Pancreas (tissue), 10 donors: ENCODE data around the gene TBX5. TPM values are rescaled to one million over a fixed set of nuclear protein-coding genes. Genes with fewer than 3 reads are reported as not detected.

Source experiments
- ATAC-seq, 4 donors: fragments of 200-7000 bp; cut with Tn5 transposase; one replicate each; pipeline versions ENCODE4 v1.8.0 to v1.9.1; 2020; ENCODE audit warnings: mild to moderate bottlenecking in 4 of 4, moderate library complexity in 4 of 4
- DNase-seq, 6 donors: peaks; one replicate each; pipeline ENCODE4 v3.0.0-alpha.2; 2020
- FAIRE-seq: peaks from 2 replicates; lab custom pipeline; 2012; peaks lifted over from hg19 to GRCh38; lab: Jason Lieb, UNC
- H3K27ac ChIP-seq, 4 donors: fragments of 200-600 bp; sonication (generic); 1 replicate in 3 of 4; 2 replicates in 1 of 4; pipeline versions ENCODE4 v1.5.0 to v1.8.0; 2020
- H3K27me3 ChIP-seq, 4 donors: fragments of 200-600 bp; one replicate each; pipeline ENCODE4 v1.8.0; 2021
- H3K36me3 ChIP-seq, 3 donors: fragments of 200-600 bp; sonication (generic) in 1 of 3; one replicate each; pipeline versions ENCODE4 v1.5.0 to v1.8.0; 2020 to 2021
- H3K4me1 ChIP-seq, 3 donors: fragments of 200-600 bp; one replicate each; pipeline ENCODE4 v1.8.0; 2021
- H3K4me3 ChIP-seq, 4 donors: fragments of 200-600 bp; sonication (generic) in 2 of 4; one replicate each; pipeline versions ENCODE4 v1.5.0 to v1.8.0; 2020 to 2021
- H3K9me3 ChIP-seq, 4 donors: fragments of 200-600 bp; one replicate each; pipeline ENCODE4 v1.8.0; 2021
- CTCF ChIP-seq, 4 donors: fragments of 200-600 bp; sonication (generic) in 3 of 4; IDR thresholded peaks; one replicate each; pipeline versions ENCODE4 v1.5.0 to v1.8.0; 2021; ENCODE audit warnings: antibody characterized with exemption in 4 of 4
- WGBS, 2 donors: extraction: QIAGEN DNeasy Blood & Tissue Kit; methylation state at CpG; one replicate each; pipeline ENCODE4 v1.1.7; 2013; 5-methylcytosine and 5-hydroxymethylcytosine counted together
- intact Hi-C, 3 donors: fragments of 100-400 bp; cut with DNase I; formaldehyde crosslinking; loops; one replicate each; pipeline versions ENCODE4 v1.11.1 to v1.14.2; 2022
- polyA plus RNA-seq, 2 donors: library from polyadenylated mRNA; stranded (reverse); fragments of 200-250 nt; gene quantifications; one replicate each; pipeline ENCODE4 v1.2.3, GENCODE V29; 2013
- total RNA-seq, 6 donors: library from RNA; stranded (reverse); fragmentation: NEBNext Ultra II Directional in 4 of 6; extraction: Animal tissue kit (Norgen Biotek cat#: 25700) in 4 of 6; gene quantifications; one replicate each; pipeline versions ENCODE4 v1.2.1 to v1.2.4, GENCODE V29; 2021 to 2023
- donor health status: healthy with polysubstance abuse.
- donor health status: DM: no; HTN: no; CAD: no; lungs with moderate emphysema.
- donor health status: DM: no; HTN: no; CAD: no.
- donor health status: control.
- donor health status: control.
- donor health status: Bipolar disorder and iron deficiency.
- donor health status: DM: yes; HTN: yes; CAD: no.
- donor health status: DM: no; HTN: no; CAD: no.
- donor health status: DM: no; HTN: no; CAD: no.
- donor health status: DM: yes; HTN: yes; CAD: no.

Gene TBX5
- total and polyA plus RNA-seq, 8 donors = 0.02 TPM; not detected in 7

- Histone ChIP-seq H3K27ac (no peak overlapping the region), H3K36me3 (no peaks in the 10 kb centered on the region), H3K9me3 (no peaks in the 10 kb centered on the region), H3K27me3 (peaks cover 0 to 3% (median 0%) of the 10 kb centered on the region in 4 donors), H3K4me3 (no peak overlapping the region), H3K4me1 (no peaks in the 10 kb centered on the region)
- no peak for TF ChIP-seq CTCF (IDR thresholded peaks at IDR 0.05)
- DNase-seq (no peak), ATAC-seq (no peak), FAIRE-seq (no peak)
- 73 to 80% methylated on average over 5 of the region's 5 CpGs for WGBS, 2 donors
- intact Hi-C loops = no loop called here
Measured at GRCh38 chr12:114316076-114316475, 89.9 kb downstream of the TBX5 start.

GRCh38 chr12:114314974-114315720 is 90.8 kb downstream of the TBX5 start:
- no peak overlapping the region for H3K4me3 ChIP-seq
- peaks cover 0 to 3% (median 0%) of the 10 kb centered on the region in 4 donors for H3K27me3 ChIP-seq
- 69 to 83% methylated on average over 16 of the region's 16 CpGs for WGBS, 2 donors

GRCh38 chr12:114314403-114314802 is 91.5 kb downstream of the TBX5 start:
- Histone ChIP-seq H3K4me1 (no peaks in the 10 kb centered on the region), H3K9me3 (no peaks in the 10 kb centered on the region), H3K27me3 (peaks cover 0 to 3% (median 0%) of the 10 kb centered on the region in 4 donors), H3K36me3 (no peaks in the 10 kb centered on the region), H3K27ac (no peak overlapping the region), H3K4me3 (no peak overlapping the region)
- no peak for TF ChIP-seq CTCF (IDR thresholded peaks at IDR 0.05)
- DNase-seq (no peak), FAIRE-seq (no peak), ATAC-seq (no peak)
- intact Hi-C loops = no loop called here
- WGBS, 2 donors = 64 to 68% methylated on average over 7 of the region's 7 CpGs

More at GRCh38 chr12:114314974-114315720, 90.8 kb downstream of the TBX5 start:
- ATAC-seq (no peak), FAIRE-seq (no peak), DNase-seq (no peak)
- H3K4me1 ChIP-seq = no peaks in the 10 kb centered on the region
- H3K27ac ChIP-seq = no peak overlapping the region
- H3K9me3 ChIP-seq = no peaks in the 10 kb centered on the region
- no peaks in the 10 kb centered on the region for H3K36me3 ChIP-seq
- intact Hi-C loops = no loop called here
- no peak for TF ChIP-seq CTCF (IDR thresholded peaks at IDR 0.05)

- no peaks in the 10 kb centered on the region for H3K9me3 ChIP-seq
- H3K4me1 ChIP-seq = no peaks in the 10 kb centered on the region
- 59% methylated on average over 2 of the region's 2 CpGs for WGBS, 2 donors
- H3K36me3 ChIP-seq = no peaks in the 10 kb centered on the region
- peaks cover 0 to 3% (median 0%) of the 10 kb centered on the region in 4 donors for H3K27me3 ChIP-seq
- ATAC-seq = no peak
- no peak for FAIRE-seq
- DNase-seq = no peak
- H3K4me3 ChIP-seq = no peak overlapping the region
- TF ChIP-seq CTCF (IDR thresholded peaks at IDR 0.05) = no peak
- intact Hi-C loops = no loop called here
- no peak overlapping the region for H3K27ac ChIP-seq
Measured at GRCh38 chr12:114313910-114314309, 92.0 kb downstream of the TBX5 start.

- Histone ChIP-seq H3K4me3 (no peak overlapping the region), H3K36me3 (no peaks in the 10 kb centered on the region), H3K27ac (no peak overlapping the region), H3K9me3 (no peaks in the 10 kb centered on the region), H3K27me3 (peaks cover 0 to 3% (median 0%) of the 10 kb centered on the region in 4 donors), H3K4me1 (no peaks in the 10 kb centered on the region)
- intact Hi-C loops = no loop called here
- TF ChIP-seq CTCF (IDR thresholded peaks at IDR 0.05) = no peak
- DNase-seq (no peak), FAIRE-seq (no peak), ATAC-seq (no peak)
- 73 to 76% methylated on average over 4 of the region's 4 CpGs for WGBS, 2 donors
Measured at GRCh38 chr12:114311974-114312373, 94.0 kb downstream of the TBX5 start.
